ENCODE measurements around the gene PDZD2. TPM values are rescaled to one million over a fixed set of nuclear protein-coding genes. Genes with fewer than 3 reads are reported as not detected.
"Not testable (repeated sequence)": the region's sequence is repeated elsewhere in the genome, so short reads cannot be mapped to it uniquely, and the experiment has no call there.

Gene PDZD2
- total RNA-seq, 4 donors from 2014 or later = 13.7 to 26.7 (median 24.1) TPM

- H3K27me3 ChIP-seq = no peaks in the 10 kb centered on the region
- H3K27ac ChIP-seq = no peak overlapping the region
- peaks cover 0 to 22% (median 0%) of the 10 kb centered on the region in 3 donors for H3K4me1 ChIP-seq
- no peak for DNase-seq
- H3K9me3 ChIP-seq = no peaks in the 10 kb centered on the region
- no peaks in the 10 kb centered on the region for H3K36me3 ChIP-seq
- no peak overlapping the region for H3K4me3 ChIP-seq
- intact Hi-C loops (cut with DNase I) = no loop called here
- TF ChIP-seq POLR2A (IDR thresholded peaks at IDR 0.05) = no peak
- TF ChIP-seq CTCF (IDR thresholded peaks at IDR 0.05) = no peak
- WGBS, 2 donors = 10 to 61% methylated on average over 1 of the region's 1 CpG
Measured at GRCh38 chr5:31770998-31771397, 132.1 kb downstream of the PDZD2 start.

- intact Hi-C loops (cut with DNase I) = no loop called here
- no peak for DNase-seq
- TF ChIP-seq POLR2A (IDR thresholded peaks at IDR 0.05) (no peak), CTCF (IDR thresholded peaks at IDR 0.05) (no peak)
- Histone ChIP-seq H3K4me3 (no peak overlapping the region), H3K9me3 (no peaks in the 10 kb centered on the region), H3K27ac (no peak overlapping the region), H3K27me3 (no peaks in the 10 kb centered on the region), H3K4me1 (peaks cover 0 to 24% (median 0%) of the 10 kb centered on the region in 3 donors), H3K36me3 (no peaks in the 10 kb centered on the region)
- 68 to 69% methylated on average over 2 of the region's 2 CpGs for WGBS, 2 donors
Measured at GRCh38 chr5:31771500-31771899, 132.6 kb downstream of the PDZD2 start.

- intact Hi-C loops (cut with DNase I); H3K27ac ChIP-seq; H3K27me3 ChIP-seq; H3K9me3 ChIP-seq; H3K36me3 ChIP-seq; DNase-seq; H3K4me3 ChIP-seq: not testable (repeated sequence)
- WGBS, 2 donors = 93 to 95% methylated on average over 5 to 6 of the region's 6 CpGs
- peaks cover 0 to 18% (median 0%) of the 10 kb centered on the region in 3 donors for H3K4me1 ChIP-seq
Measured at GRCh38 chr5:31776294-31776693, 137.4 kb downstream of the PDZD2 start.

- peaks cover 0 to 20% (median 0%) of the 10 kb centered on the region in 3 donors for H3K4me1 ChIP-seq
Measured at GRCh38 chr5:31776976-31777651, 138.2 kb downstream of the PDZD2 start.

GRCh38 chr5:31781772-31782171 lies 142.8 kb downstream of the PDZD2 start:
- DNase-seq = no peak
- no peaks in the 10 kb centered on the region for H3K36me3 ChIP-seq
- no peaks in the 10 kb centered on the region for H3K9me3 ChIP-seq
- no peaks in the 10 kb centered on the region for H3K27me3 ChIP-seq
- no peak overlapping the region for H3K4me3 ChIP-seq
- H3K27ac ChIP-seq = no peak overlapping the region
- WGBS, 2 donors = 36 to 37% methylated on average over 5 of the region's 5 CpGs
- intact Hi-C loops (cut with DNase I) = no loop called here
- TF ChIP-seq POLR2A (IDR thresholded peaks at IDR 0.05) (no peak), CTCF (IDR thresholded peaks at IDR 0.05) (no peak)
- H3K4me1 ChIP-seq = peaks cover 0 to 20% (median 0%) of the 10 kb centered on the region in 3 donors

More at GRCh38 chr5:31776976-31777651, 138.2 kb downstream of the PDZD2 start:
- H3K4me3 ChIP-seq = no peak overlapping the region
- H3K9me3 ChIP-seq = no peaks in the 10 kb centered on the region
- no peak for DNase-seq
- TF ChIP-seq CTCF (IDR thresholded peaks at IDR 0.05) (no peak), POLR2A (IDR thresholded peaks at IDR 0.05) (no peak)
- 60% methylated on average over 2 of the region's 41 CpGs; no CpG with 5 or more reads in 1 of the 2 donors for WGBS, 2 donors
- H3K36me3 ChIP-seq = no peaks in the 10 kb centered on the region
- intact Hi-C loops (cut with DNase I) = no loop called here
- H3K27ac ChIP-seq = no peak overlapping the region
- no peaks in the 10 kb centered on the region for H3K27me3 ChIP-seq
